ENCODE data around the gene CCR5AS.

Gene CCR5AS

DNA sequence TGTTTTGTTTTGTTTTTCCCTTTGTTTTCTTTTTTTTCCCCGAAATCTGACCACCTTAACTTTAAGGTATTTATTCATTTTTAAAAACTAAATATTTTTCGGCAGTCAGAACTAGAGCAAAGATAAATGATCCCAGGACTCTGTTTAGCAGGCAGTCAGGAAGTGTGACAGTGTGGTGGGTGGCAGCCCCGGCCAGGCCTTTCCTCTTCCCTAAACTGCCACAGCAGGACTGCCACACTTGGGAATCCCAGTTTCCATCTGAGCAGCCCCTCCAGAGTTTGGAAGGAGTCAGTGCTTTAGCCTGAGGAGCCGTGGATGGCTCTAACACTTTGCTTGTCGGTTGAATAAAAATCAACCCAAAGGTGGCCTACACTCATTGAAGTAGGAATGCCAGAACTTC, 7.1 kb upstream of the CCR5AS start (continued):
- TF ChIP-seq, protein P1, sequence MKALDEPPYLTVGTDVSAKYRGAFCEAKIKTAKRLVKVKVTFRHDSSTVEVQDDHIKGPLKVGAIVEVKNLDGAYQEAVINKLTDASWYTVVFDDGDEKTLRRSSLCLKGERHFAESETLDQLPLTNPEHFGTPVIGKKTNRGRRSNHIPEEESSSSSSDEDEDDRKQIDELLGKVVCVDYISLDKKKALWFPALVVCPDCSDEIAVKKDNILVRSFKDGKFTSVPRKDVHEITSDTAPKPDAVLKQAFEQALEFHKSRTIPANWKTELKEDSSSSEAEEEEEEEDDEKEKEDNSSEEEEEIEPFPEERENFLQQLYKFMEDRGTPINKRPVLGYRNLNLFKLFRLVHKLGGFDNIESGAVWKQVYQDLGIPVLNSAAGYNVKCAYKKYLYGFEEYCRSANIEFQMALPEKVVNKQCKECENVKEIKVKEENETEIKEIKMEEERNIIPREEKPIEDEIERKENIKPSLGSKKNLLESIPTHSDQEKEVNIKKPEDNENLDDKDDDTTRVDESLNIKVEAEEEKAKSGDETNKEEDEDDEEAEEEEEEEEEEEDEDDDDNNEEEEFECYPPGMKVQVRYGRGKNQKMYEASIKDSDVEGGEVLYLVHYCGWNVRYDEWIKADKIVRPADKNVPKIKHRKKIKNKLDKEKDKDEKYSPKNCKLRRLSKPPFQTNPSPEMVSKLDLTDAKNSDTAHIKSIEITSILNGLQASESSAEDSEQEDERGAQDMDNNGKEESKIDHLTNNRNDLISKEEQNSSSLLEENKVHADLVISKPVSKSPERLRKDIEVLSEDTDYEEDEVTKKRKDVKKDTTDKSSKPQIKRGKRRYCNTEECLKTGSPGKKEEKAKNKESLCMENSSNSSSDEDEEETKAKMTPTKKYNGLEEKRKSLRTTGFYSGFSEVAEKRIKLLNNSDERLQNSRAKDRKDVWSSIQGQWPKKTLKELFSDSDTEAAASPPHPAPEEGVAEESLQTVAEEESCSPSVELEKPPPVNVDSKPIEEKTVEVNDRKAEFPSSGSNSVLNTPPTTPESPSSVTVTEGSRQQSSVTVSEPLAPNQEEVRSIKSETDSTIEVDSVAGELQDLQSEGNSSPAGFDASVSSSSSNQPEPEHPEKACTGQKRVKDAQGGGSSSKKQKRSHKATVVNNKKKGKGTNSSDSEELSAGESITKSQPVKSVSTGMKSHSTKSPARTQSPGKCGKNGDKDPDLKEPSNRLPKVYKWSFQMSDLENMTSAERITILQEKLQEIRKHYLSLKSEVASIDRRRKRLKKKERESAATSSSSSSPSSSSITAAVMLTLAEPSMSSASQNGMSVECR (CRISPR knock-in tag; IDR thresholded peaks at IDR 0.05; ENCODE audit: borderline replicate concordance) = no peak
- TF ChIP-seq HMGXB4 (CRISPR knock-in tag; IDR thresholded peaks at IDR 0.05) (no peak), IRF2 (CRISPR knock-in tag; IDR thresholded peaks at IDR 0.05; ENCODE audit: borderline replicate concordance, low read depth) (no peak), SOX15 (CRISPR knock-in tag; IDR thresholded peaks at IDR 0.05) (no peak), NR2C2 (CRISPR knock-in tag; IDR thresholded peaks at IDR 0.05) (no peak), FOXP1 (CRISPR knock-in tag; IDR thresholded peaks at IDR 0.05; ENCODE audit: borderline replicate concordance) (no peak), FOXJ3 (CRISPR knock-in tag; IDR thresholded peaks at IDR 0.05; ENCODE audit: borderline replicate concordance) (no peak)

DNA sequence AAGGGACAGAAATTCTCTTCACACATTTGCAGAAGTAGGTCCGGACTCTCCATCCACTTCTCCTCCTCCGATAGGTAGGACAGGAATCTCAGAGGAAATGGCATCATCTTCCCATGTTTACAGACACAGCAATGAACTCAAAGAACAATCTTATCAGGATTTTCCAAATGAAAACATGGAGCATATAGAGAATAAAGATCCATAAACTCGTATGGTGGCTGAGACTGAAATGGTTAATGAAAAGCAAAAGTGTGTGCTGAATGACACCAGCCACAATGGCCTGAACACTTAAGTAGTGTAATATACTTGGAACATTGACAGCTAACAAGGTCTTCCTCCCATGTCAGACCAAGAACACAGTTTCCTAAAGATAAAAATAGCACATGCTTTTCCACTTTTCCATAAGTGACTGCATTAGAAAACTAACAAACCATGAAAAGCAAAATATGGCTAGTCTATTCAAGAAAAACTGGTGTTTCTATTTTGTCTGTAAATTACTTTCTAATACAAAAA, 6.0 kb upstream of the CCR5AS start:
- Mint-ChIP-seq H3K4me1 (peaks cover 12% of the 10 kb centered on the region), H3K9me3 (no peaks in the 10 kb centered on the region), H3K36me3 (no peaks in the 10 kb centered on the region), H3K4me3 (no peak overlapping the region), H3K27ac (no peak overlapping the region), H3K27me3 (ENCODE audit: low read depth) (no peaks in the 10 kb centered on the region)
- CTCF ChIA-PET = interaction anchor here (1.3 kb wide), 1 partner anchor 29 kb away, joined by 3 read pairs; no protein-coding TSS in a partner anchor
- DNase-seq (ENCODE audit: low spot score) = no peak
- no peak for ATAC-seq
- POLR2A ChIA-PET = no interaction called here
- TF ChIP-seq AR (CRISPR knock-in tag; IDR thresholded peaks at IDR 0.05) = no peak
- no peak for TF ChIP-seq CREB1 (CRISPR knock-in tag; IDR thresholded peaks at IDR 0.05)
- TF ChIP-seq, protein P2, sequence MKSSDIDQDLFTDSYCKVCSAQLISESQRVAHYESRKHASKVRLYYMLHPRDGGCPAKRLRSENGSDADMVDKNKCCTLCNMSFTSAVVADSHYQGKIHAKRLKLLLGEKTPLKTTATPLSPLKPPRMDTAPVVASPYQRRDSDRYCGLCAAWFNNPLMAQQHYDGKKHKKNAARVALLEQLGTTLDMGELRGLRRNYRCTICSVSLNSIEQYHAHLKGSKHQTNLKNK (CRISPR knock-in tag; IDR thresholded peaks at IDR 0.05) = no peak
- TF ChIP-seq FOXK1 (CRISPR knock-in tag; IDR thresholded peaks at IDR 0.05) = no peak
- TF ChIP-seq E2F4 (CRISPR knock-in tag; IDR thresholded peaks at IDR 0.05; ENCODE audit: borderline replicate concordance, low read depth) = no peak
- TF ChIP-seq ZNF532 (CRISPR knock-in tag; IDR thresholded peaks at IDR 0.05; ENCODE audit: borderline replicate concordance) = no peak
- no peak for TF ChIP-seq ATF1 (CRISPR knock-in tag; IDR thresholded peaks at IDR 0.05)
- no peak for TF ChIP-seq NR2C2 (CRISPR knock-in tag; IDR thresholded peaks at IDR 0.05)
- TF ChIP-seq MXD4 (CRISPR knock-in tag; IDR thresholded peaks at IDR 0.05; ENCODE audit: borderline replicate concordance) = no peak
- TF ChIP-seq USF2 (CRISPR knock-in tag; IDR thresholded peaks at IDR 0.05) = no peak
- TF ChIP-seq TP53 (CRISPR knock-in tag; IDR thresholded peaks at IDR 0.05) = no peak
- no peak for TF ChIP-seq CREM (CRISPR knock-in tag; IDR thresholded peaks at IDR 0.05)
- no peak for TF ChIP-seq HMGXB4 (CRISPR knock-in tag; IDR thresholded peaks at IDR 0.05)
